ENCODE measurements around the gene ZNF506.
"Not testable (repeated sequence)": the region's sequence is repeated elsewhere in the genome, so short reads cannot be mapped to it uniquely, and the experiment has no call there.

ZNF506 gene

GRCh38 chr19:19777692-19778091 is 43.9 kb downstream of the ZNF506 start:
- no peak for FAIRE-seq

- peak; percentile 98 for FAIRE-seq
Observed at GRCh38 chr19:19776206-19777008, 45.1 kb downstream of the ZNF506 start.

- no peak for FAIRE-seq
Observed at GRCh38 chr19:19775891-19776205, 45.7 kb downstream of the ZNF506 start.

GRCh38 chr19:19774354-19775033 is 47.1 kb downstream of the ZNF506 start:
- no peak for FAIRE-seq

GRCh38 chr19:19771963-19772362 is 49.6 kb downstream of the ZNF506 start:
- FAIRE-seq = not testable (repeated sequence)

GRCh38 chr19:19769971-19770370 is 51.6 kb downstream of the ZNF506 start:
- FAIRE-seq = not testable (repeated sequence)

GRCh38 chr19:19758164-19758563 is 63.4 kb downstream of the ZNF506 start:
- FAIRE-seq = no peak

GRCh38 chr19:19752760-19753403 is 68.7 kb downstream of the ZNF506 start:
- FAIRE-seq = no peak

- FAIRE-seq = no peak
Observed at GRCh38 chr19:19751846-19752245, 69.7 kb downstream of the ZNF506 start.

- FAIRE-seq = no peak
Observed at GRCh38 chr19:19750842-19751790, 70.4 kb downstream of the ZNF506 start.

- no peak for FAIRE-seq
Observed at GRCh38 chr19:19749908-19750841, 71.4 kb downstream of the ZNF506 start.

GRCh38 chr19:19749117-19749907 is 72.2 kb downstream of the ZNF506 start:
- no peak for FAIRE-seq

GRCh38 chr19:19748249-19748938 is 73.2 kb downstream of the ZNF506 start:
- no peak for FAIRE-seq

- no peak for FAIRE-seq
Observed at GRCh38 chr19:19747357-19748220, 74.0 kb downstream of the ZNF506 start.

GRCh38 chr19:19746286-19747213 is 75.0 kb downstream of the ZNF506 start:
- no peak for FAIRE-seq

GRCh38 chr19:19745496-19746285 is 75.9 kb downstream of the ZNF506 start:
- no peak for FAIRE-seq

GRCh38 chr19:19744641-19745040 is 76.9 kb downstream of the ZNF506 start:
- FAIRE-seq = no peak
